Lung (tissue), 12 donors: ENCODE data around the gene CPED1. TPM values are rescaled to one million over a fixed set of nuclear protein-coding genes. Genes with fewer than 3 reads are reported as not detected.
"Not testable (repeated sequence)": the region's sequence is repeated elsewhere in the genome, so short reads cannot be mapped to it uniquely, and the experiment has no call there.

Experiments
- ATAC-seq: fragments of 200-7000 bp; cut with Tn5 transposase; one replicate; pipeline ENCODE4 v1.9.1; 2020; ENCODE audit warnings: moderate number of reproducible peaks; ENCODE audit not compliant: insufficient read depth, low FRiP score
- DNase-seq, 3 donors: peaks; one replicate each; pipeline ENCODE4 v3.0.0-alpha.2; 2013 to 2017
- H3K27ac ChIP-seq, 2 donors: one replicate each; pipeline ENCODE4 v1.5.1; 2013; ENCODE audit warnings: mild to moderate bottlenecking in 2 of 2, moderate library complexity in 2 of 2, control low read depth in 1 of 2, inconsistent platforms in 1 of 2, low read depth in 1 of 2, low read length in 1 of 2
- H3K27me3 ChIP-seq, 3 donors: one replicate each; pipeline ENCODE4 v1.5.1; 2013; ENCODE audit warnings: low read length in 2 of 3; ENCODE audit not compliant: control insufficient read depth in 3 of 3, insufficient read depth in 3 of 3
- H3K36me3 ChIP-seq, 4 donors: one replicate each; pipeline ENCODE4 v1.5.1; 2013; ENCODE audit warnings: low read length in 4 of 4, mild to moderate bottlenecking in 1 of 4, moderate library complexity in 1 of 4; ENCODE audit not compliant: control insufficient read depth in 4 of 4, insufficient read depth in 4 of 4
- H3K4me1 ChIP-seq, 5 donors: one replicate each; pipeline ENCODE4 v1.5.1; 2013; ENCODE audit warnings: low read length in 5 of 5, mild to moderate bottlenecking in 2 of 5, moderate library complexity in 1 of 5; ENCODE audit not compliant: control insufficient read depth in 5 of 5, insufficient read depth in 5 of 5
- H3K4me3 ChIP-seq: one replicate; pipeline ENCODE4 v1.5.1; 2013; ENCODE audit warnings: mild to moderate bottlenecking, control low read depth, moderate library complexity
- H3K9ac ChIP-seq, 2 donors: one replicate each; pipeline ENCODE4 v1.5.1; 2013; ENCODE audit warnings: low read length in 2 of 2, control low read depth in 1 of 2; ENCODE audit not compliant: insufficient read depth in 1 of 2
- H3K9me3 ChIP-seq, 4 donors: one replicate each; pipeline ENCODE4 v1.5.1; 2013; ENCODE audit warnings: low read length in 3 of 4, mild to moderate bottlenecking in 1 of 4, moderate library complexity in 1 of 4; ENCODE audit not compliant: control insufficient read depth in 4 of 4, insufficient read depth in 3 of 4
- WGBS, 2 donors: extraction: QIAGEN DNeasy Blood & Tissue Kit; methylation state at CpG; one replicate each; pipeline ENCODE4 v1.1.7; 2013; 5-methylcytosine and 5-hydroxymethylcytosine counted together
- polyA plus RNA-seq, 2 donors: library from polyadenylated mRNA; stranded (reverse); fragments of 200-250 nt; gene quantifications; one replicate each; pipeline ENCODE4 v1.2.1, GENCODE V29; 2013
- total RNA-seq, 2 donors: library from RNA; depleted of rRNA in 1 of 2; stranded (reverse); fragments of >200 nt in 1 of 2; gene quantifications; one replicate each; pipeline ENCODE4 v1.2.1, GENCODE V29; 2014 to 2021
- TF ChIP-seq, protein P1 (sequence below): IDR thresholded peaks from 2 replicates; pipeline ENCODE4 v1.5.1; 2012; ENCODE audit warnings: mild to moderate bottlenecking; ENCODE audit errors: control extremely low read depth, extremely low read depth
- donor health status: control.
- donor health status: control.
- donor health status: Bipolar disorder and iron deficiency.
- donor health status: healthy.
- donor health status: DM: yes; HTN: yes; CAD: no.

Gene CPED1
- total and polyA plus RNA-seq, 4 donors: 1.8 to 32.3 (median 7.4) TPM

GRCh38 chr7:121180436-121181063 is 192.0 kb downstream of the CPED1 start:
- H3K36me3 ChIP-seq: no peaks in the 10 kb centered on the region
- DNase-seq (no peak), ATAC-seq (no peak)
- TF ChIP-seq, protein P1, sequence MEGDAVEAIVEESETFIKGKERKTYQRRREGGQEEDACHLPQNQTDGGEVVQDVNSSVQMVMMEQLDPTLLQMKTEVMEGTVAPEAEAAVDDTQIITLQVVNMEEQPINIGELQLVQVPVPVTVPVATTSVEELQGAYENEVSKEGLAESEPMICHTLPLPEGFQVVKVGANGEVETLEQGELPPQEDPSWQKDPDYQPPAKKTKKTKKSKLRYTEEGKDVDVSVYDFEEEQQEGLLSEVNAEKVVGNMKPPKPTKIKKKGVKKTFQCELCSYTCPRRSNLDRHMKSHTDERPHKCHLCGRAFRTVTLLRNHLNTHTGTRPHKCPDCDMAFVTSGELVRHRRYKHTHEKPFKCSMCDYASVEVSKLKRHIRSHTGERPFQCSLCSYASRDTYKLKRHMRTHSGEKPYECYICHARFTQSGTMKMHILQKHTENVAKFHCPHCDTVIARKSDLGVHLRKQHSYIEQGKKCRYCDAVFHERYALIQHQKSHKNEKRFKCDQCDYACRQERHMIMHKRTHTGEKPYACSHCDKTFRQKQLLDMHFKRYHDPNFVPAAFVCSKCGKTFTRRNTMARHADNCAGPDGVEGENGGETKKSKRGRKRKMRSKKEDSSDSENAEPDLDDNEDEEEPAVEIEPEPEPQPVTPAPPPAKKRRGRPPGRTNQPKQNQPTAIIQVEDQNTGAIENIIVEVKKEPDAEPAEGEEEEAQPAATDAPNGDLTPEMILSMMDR: no peak
- WGBS, 2 donors: 81 to 90% methylated on average over 4 of the region's 4 CpGs
- H3K9me3 ChIP-seq: no peaks in the 10 kb centered on the region
- no peaks in the 10 kb centered on the region for H3K27me3 ChIP-seq
- H3K4me3 ChIP-seq: no peak overlapping the region
- no peak overlapping the region for H3K27ac ChIP-seq
- H3K9ac ChIP-seq: no peak overlapping the region
- H3K4me1 ChIP-seq: peaks cover 0 to 23% (median 0%) of the 10 kb centered on the region in 5 donors

DNA sequence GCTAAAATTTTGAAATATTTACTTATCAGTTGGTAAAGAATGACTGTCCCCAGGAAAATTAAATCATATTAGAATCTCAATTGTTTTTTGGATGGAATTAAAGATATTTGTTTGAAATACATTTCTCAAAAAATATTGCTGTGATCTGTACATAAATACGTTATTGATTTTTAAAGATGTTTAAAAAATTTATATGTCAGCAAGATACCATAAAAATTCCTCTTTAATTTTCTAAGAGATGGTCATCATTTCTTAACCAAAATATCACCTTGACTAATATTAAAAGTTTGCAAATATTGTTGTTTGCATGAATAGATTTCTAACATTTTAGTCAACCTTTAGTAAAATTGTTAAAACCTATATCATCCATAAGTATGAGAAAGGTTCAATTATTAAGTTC is 192.8 kb downstream of the CPED1 start:
- 80 to 97% methylated on average over 1 of the region's 1 CpG for WGBS, 2 donors
- Histone ChIP-seq H3K4me3 (no peak overlapping the region), H3K9me3 (no peaks in the 10 kb centered on the region), H3K27me3 (no peaks in the 10 kb centered on the region), H3K9ac (no peak overlapping the region), H3K36me3 (no peaks in the 10 kb centered on the region), H3K4me1 (peaks cover 0 to 23% (median 0%) of the 10 kb centered on the region in 5 donors), H3K27ac (no peak overlapping the region)
- ATAC-seq (no peak), DNase-seq (no peak)
- TF ChIP-seq, protein P1: no peak

GRCh38 chr7:121182281-121182680 is 193.8 kb downstream of the CPED1 start:
- no peaks in the 10 kb centered on the region for H3K27me3 ChIP-seq
- H3K36me3 ChIP-seq: no peaks in the 10 kb centered on the region
- H3K4me3 ChIP-seq: no peak overlapping the region
- ATAC-seq: no peak
- peaks cover 0 to 21% (median 0%) of the 10 kb centered on the region in 5 donors for H3K4me1 ChIP-seq
- TF ChIP-seq, protein P1: no peak
- no peaks in the 10 kb centered on the region for H3K9me3 ChIP-seq
- no peak overlapping the region for H3K27ac ChIP-seq
- DNase-seq: no peak
- no peak overlapping the region for H3K9ac ChIP-seq

- DNase-seq (no peak), ATAC-seq (no peak)
- TF ChIP-seq, protein P1: no peak
- Histone ChIP-seq H3K27ac (no peak overlapping the region), H3K9me3 (no peaks in the 10 kb centered on the region), H3K36me3 (no peaks in the 10 kb centered on the region), H3K27me3 (no peaks in the 10 kb centered on the region), H3K4me3 (no peak overlapping the region), H3K4me1 (peaks cover 0 to 20% (median 0%) of the 10 kb centered on the region in 5 donors), H3K9ac (no peak overlapping the region)
Observed at GRCh38 chr7:121182902-121183301, 194.4 kb downstream of the CPED1 start.

DNA sequence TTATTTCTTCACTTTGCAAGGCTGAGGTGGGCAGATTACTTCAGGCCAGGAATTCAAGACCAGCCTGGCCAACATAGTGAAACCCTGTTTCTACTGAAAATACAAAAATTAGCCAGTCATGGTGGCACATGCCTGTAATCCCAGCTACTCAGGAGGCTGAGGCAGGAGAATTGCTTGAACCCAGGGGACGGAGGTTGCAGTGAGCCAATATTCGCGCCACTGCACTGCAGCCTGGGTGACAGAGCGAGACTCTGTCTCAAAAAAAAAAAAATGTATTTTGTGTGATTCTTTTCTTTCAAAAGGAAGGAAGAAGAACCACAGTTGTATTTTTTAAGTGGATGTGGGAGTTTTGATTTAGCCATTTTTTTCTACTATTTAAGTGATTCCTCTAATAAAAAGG is 195.4 kb downstream of the CPED1 start:
- WGBS, 2 donors: 92% methylated on average over 4 of the region's 4 CpGs
- ATAC-seq, H3K27ac ChIP-seq, DNase-seq, H3K9ac ChIP-seq, H3K27me3 ChIP-seq, H3K4me3 ChIP-seq, H3K9me3 ChIP-seq, H3K36me3 ChIP-seq: not testable (repeated sequence)
- H3K4me1 ChIP-seq: peaks cover 0 to 14% (median 0%) of the 10 kb centered on the region in 5 donors
